A673 (cell line): ENCODE data around the gene SMC6. TPM values are rescaled to one million over a fixed set of nuclear protein-coding genes. Genes with fewer than 3 reads are reported as not detected.

Experiments
- BruUV-seq: library from RNA; stranded (reverse); fragments of 400-500 nt; replicated peaks from 2 replicates; lab custom pipeline; 2021; lab: Mats Ljungman, UMichigan
- CTCF ChIA-PET: fragments of 300-600 bp; sonication (Branson Sonifier 250); formaldehyde crosslinking; loops from one replicate; lab custom pipeline; 2022; ENCODE audit warnings: antibody characterized with exemption; lab: Charles Lee
- POLR2A ChIA-PET: fragments of 300-600 bp; sonication (Branson Sonifier 250); formaldehyde crosslinking; loops from one replicate; lab custom pipeline; 2022; ENCODE audit warnings: antibody characterized with exemption; ENCODE audit not compliant: low non-redundant PET; lab: Charles Lee
- DNase-seq: peaks from one replicate; pipeline ENCODE4 v3.0.0-alpha.2; 2015; ENCODE audit warnings: low spot score
- H3K27ac ChIP-seq: fragments of 200-600 bp; sonication (generic); 2 replicates; pipeline ENCODE4 v1.5.1; 2016; ENCODE audit warnings: mixed run types, low read depth, mild to moderate bottlenecking, mixed read lengths, antibody characterized with exemption, low read length; ENCODE audit not compliant: poor library complexity, severe bottlenecking
- H3K27me3 ChIP-seq: fragments of 200-600 bp; sonication (generic); replicated peaks from 2 replicates; pipeline ENCODE4 v1.6.1; 2017; ENCODE audit warnings: mixed run types, low read depth, mild to moderate bottlenecking, mixed read lengths, antibody characterized with exemption, low read length; ENCODE audit not compliant: insufficient read depth, poor library complexity
- H3K36me3 ChIP-seq: fragments of 200-600 bp; sonication (generic); 2 replicates; pipeline ENCODE4 v1.6.1; 2016; ENCODE audit warnings: mixed run types, mild to moderate bottlenecking, mixed read lengths, antibody characterized with exemption, low read length; ENCODE audit not compliant: insufficient read depth, poor library complexity, severe bottlenecking
- H3K4me1 ChIP-seq: fragments of 200-600 bp; sonication (generic); 2 replicates; pipeline ENCODE4 v1.6.1; 2017; ENCODE audit warnings: mixed run types, mild to moderate bottlenecking, mixed read lengths, antibody characterized with exemption, low read length; ENCODE audit not compliant: insufficient read depth, poor library complexity, severe bottlenecking
- H3K4me3 ChIP-seq: fragments of 200-600 bp; sonication (generic); 2 replicates; pipeline ENCODE4 v1.5.1; 2016; ENCODE audit warnings: low read depth, mixed run types, mild to moderate bottlenecking, mixed read lengths, low read length; ENCODE audit not compliant: poor library complexity, severe bottlenecking
- H3K9me3 ChIP-seq: fragments of 200-600 bp; sonication (generic); 2 replicates; pipeline ENCODE4 v1.6.1; 2016; ENCODE audit warnings: mixed run types, low read depth, mild to moderate bottlenecking, mixed read lengths, antibody characterized with exemption, low read length; ENCODE audit not compliant: poor library complexity, severe bottlenecking
- EZH2 ChIP-seq: fragments of 200-600 bp; sonication (generic); IDR thresholded peaks from 2 replicates; pipeline ENCODE4 v1.6.1; 2017; ENCODE audit warnings: borderline replicate concordance, low read depth, mild to moderate bottlenecking, mixed read lengths, antibody characterized with exemption, low read length; ENCODE audit not compliant: poor library complexity, severe bottlenecking
- intact Hi-C: fragments of 100-400 bp; cut with micrococcal nuclease; formaldehyde crosslinking; loops from one replicate; pipeline ENCODE4 v1.10.0; 2022; ENCODE audit not compliant: unreplicated experiment
- total RNA-seq: library from RNA; stranded (reverse); gene quantifications from 2 replicates; pipeline ENCODE4 v1.2.3, GENCODE V29; 2021
- TF ChIP-seq, protein P1 (sequence below): fragments of 300-800, 200-600 bp; sonication (generic); conservative IDR thresholded peaks from 2 replicates; pipeline ENCODE4 v1.5.1; 2017; ENCODE audit warnings: low read depth, mild to moderate bottlenecking, antibody characterized with exemption, low read length, moderate library complexity, mixed read lengths

Gene SMC6
- total RNA-seq, 1 experiment from 2014 or later, result 49.5 TPM

DNA sequence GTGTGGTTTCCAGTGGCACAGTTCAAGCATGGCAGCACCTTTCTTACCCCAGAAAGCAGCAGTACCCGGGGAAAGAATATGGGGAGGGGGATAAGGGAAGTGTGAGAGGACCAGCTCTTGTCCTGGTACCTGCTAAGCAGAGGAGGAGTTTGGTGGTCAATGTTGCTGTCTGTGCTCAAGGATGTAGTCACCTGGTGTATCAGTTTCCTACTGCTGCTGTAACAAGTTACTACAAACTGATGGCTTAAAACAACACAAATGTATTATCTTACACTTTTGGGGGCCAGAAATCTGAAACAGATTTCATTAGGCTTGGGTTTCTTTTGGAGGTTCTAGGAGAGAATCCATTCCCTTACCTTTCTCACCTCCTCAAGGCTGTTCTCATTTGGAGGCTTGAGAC, 135.7 kb downstream of the SMC6 start:
- Histone ChIP-seq H3K27ac (no peak overlapping the region), H3K27me3 (no peaks in the 10 kb centered on the region), H3K4me3 (no peak overlapping the region), H3K4me1 (peaks cover 57% of the 10 kb centered on the region), H3K9me3 (no peaks in the 10 kb centered on the region), H3K36me3 (no peaks in the 10 kb centered on the region)
- intact Hi-C loops, result no loop called here
- CTCF ChIA-PET, result no interaction called here
- no peak for TF ChIP-seq EZH2
- TF ChIP-seq, protein P1, sequence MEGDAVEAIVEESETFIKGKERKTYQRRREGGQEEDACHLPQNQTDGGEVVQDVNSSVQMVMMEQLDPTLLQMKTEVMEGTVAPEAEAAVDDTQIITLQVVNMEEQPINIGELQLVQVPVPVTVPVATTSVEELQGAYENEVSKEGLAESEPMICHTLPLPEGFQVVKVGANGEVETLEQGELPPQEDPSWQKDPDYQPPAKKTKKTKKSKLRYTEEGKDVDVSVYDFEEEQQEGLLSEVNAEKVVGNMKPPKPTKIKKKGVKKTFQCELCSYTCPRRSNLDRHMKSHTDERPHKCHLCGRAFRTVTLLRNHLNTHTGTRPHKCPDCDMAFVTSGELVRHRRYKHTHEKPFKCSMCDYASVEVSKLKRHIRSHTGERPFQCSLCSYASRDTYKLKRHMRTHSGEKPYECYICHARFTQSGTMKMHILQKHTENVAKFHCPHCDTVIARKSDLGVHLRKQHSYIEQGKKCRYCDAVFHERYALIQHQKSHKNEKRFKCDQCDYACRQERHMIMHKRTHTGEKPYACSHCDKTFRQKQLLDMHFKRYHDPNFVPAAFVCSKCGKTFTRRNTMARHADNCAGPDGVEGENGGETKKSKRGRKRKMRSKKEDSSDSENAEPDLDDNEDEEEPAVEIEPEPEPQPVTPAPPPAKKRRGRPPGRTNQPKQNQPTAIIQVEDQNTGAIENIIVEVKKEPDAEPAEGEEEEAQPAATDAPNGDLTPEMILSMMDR, result no peak
- BruUV-seq, result no TSS peak
- POLR2A ChIA-PET, result no interaction called here
- no peak for DNase-seq

GRCh38 chr2:17617516-17617915, 136.1 kb downstream of the SMC6 start:
- H3K27me3 ChIP-seq, result no peaks in the 10 kb centered on the region
- TF ChIP-seq, protein P1, result no peak
- no peak for TF ChIP-seq EZH2

GRCh38 chr2:17616405-17616804, 137.2 kb downstream of the SMC6 start:
- Histone ChIP-seq H3K27ac (peak overlapping the region; percentile 17), H3K36me3 (no peaks in the 10 kb centered on the region)

More at GRCh38 chr2:17617516-17617915, 136.1 kb downstream of the SMC6 start:
- CTCF ChIA-PET, result interaction anchor here (0.6 kb wide), 1 partner anchor 1011 kb away, joined by 3 read pairs; no protein-coding TSS in a partner anchor
- no peaks in the 10 kb centered on the region for H3K9me3 ChIP-seq
- no peaks in the 10 kb centered on the region for H3K36me3 ChIP-seq
- peaks cover 57% of the 10 kb centered on the region for H3K4me1 ChIP-seq
- no peak for DNase-seq
- no peak overlapping the region for H3K4me3 ChIP-seq
- H3K27ac ChIP-seq, result no peak overlapping the region
- intact Hi-C loops, result no loop called here
- POLR2A ChIA-PET, result interaction anchor here (0.5 kb wide), 1 partner anchor 127 kb away, joined by 4 read pairs; no protein-coding TSS in a partner anchor
- BruUV-seq, result no TSS peak

More at GRCh38 chr2:17616405-17616804, 137.2 kb downstream of the SMC6 start:
- CTCF ChIA-PET, result interaction anchor here (0.9 to 1.9 kb wide), 2 partner anchors 30 to 55 kb away, joined by 3 to 6 read pairs; no protein-coding TSS in a partner anchor
- no peaks in the 10 kb centered on the region for H3K27me3 ChIP-seq
- DNase-seq, result peak; percentile 60
- TF ChIP-seq, protein P1, result no peak
- no peak for TF ChIP-seq EZH2
- BruUV-seq, result no TSS peak
- no peaks in the 10 kb centered on the region for H3K9me3 ChIP-seq
- H3K4me1 ChIP-seq, result peaks cover 49% of the 10 kb centered on the region
- intact Hi-C loops, result no loop called here
- POLR2A ChIA-PET, result no interaction called here
- no peak overlapping the region for H3K4me3 ChIP-seq
